Caco-2 (cell line): Measurements from ENCODE around the gene PIK3R2. TPM values are rescaled to one million over a fixed set of nuclear protein-coding genes. Genes with fewer than 3 reads are reported as not detected.

ENCODE experiments used
- BruUV-seq: library from RNA; stranded (reverse); fragments of 400-500 nt; replicated peaks from 2 replicates; lab custom pipeline; 2021; lab: Mats Ljungman, UMichigan
- CTCF ChIA-PET: fragments of 300-600 bp; sonication (Branson Sonifier 250); formaldehyde crosslinking; loops from one replicate; lab custom pipeline; 2022; ENCODE audit warnings: antibody characterized with exemption; lab: Charles Lee
- POLR2A ChIA-PET: fragments of 300-600 bp; sonication (Branson Sonifier 250); formaldehyde crosslinking; loops from one replicate; lab custom pipeline; 2022; ENCODE audit warnings: antibody characterized with exemption; lab: Charles Lee
- DNase-seq, 2 experiments: peaks; one replicate each; pipeline versions ENCODE4 v3.0.0 to v3.0.0-alpha.2; 2020 to 2022
- H3K27me3 ChIP-seq: replicated peaks from 2 replicates; pipeline ENCODE4 v1.6.0; 2011; ENCODE audit warnings: low read length; ENCODE audit not compliant: control insufficient read depth, insufficient read depth
- H3K36me3 ChIP-seq: 2 replicates; pipeline ENCODE4 v1.5.1; 2011; ENCODE audit warnings: low read length; ENCODE audit not compliant: control insufficient read depth, insufficient read depth
- H3K4me1 ChIP-seq: fragments of 250-450 bp; sonication (Bioruptor Pico); 2 replicates; pipeline ENCODE4 v1.5.1; 2020; ENCODE audit warnings: mild to moderate bottlenecking
- H3K4me3 ChIP-seq: 2 replicates; pipeline ENCODE4 v1.5.1; 2011; ENCODE audit warnings: low read depth, mild to moderate bottlenecking, control low read depth, low read length
- H3K9me3 ChIP-seq: fragments of 250-450 bp; sonication (Bioruptor Pico); 2 replicates; pipeline ENCODE4 v1.5.1; 2020; ENCODE audit warnings: mild to moderate bottlenecking, moderate library complexity
- H3K27ac Mint-ChIP-seq: one replicate; pipeline ENCODE4 v1.8.0; 2022; ENCODE audit warnings: mixed read lengths; ENCODE audit not compliant: unreplicated experiment
- H3K27me3 Mint-ChIP-seq: one replicate; pipeline ENCODE4 v1.8.0; 2022; ENCODE audit warnings: mixed read lengths; ENCODE audit not compliant: insufficient read depth, unreplicated experiment
- H3K36me3 Mint-ChIP-seq: one replicate; pipeline ENCODE4 v1.8.0; 2022; ENCODE audit warnings: mild to moderate bottlenecking, mixed read lengths; ENCODE audit not compliant: insufficient read depth, unreplicated experiment
- H3K4me1 Mint-ChIP-seq: one replicate; pipeline ENCODE4 v1.8.0; 2022; ENCODE audit warnings: low read depth, mixed read lengths; ENCODE audit not compliant: unreplicated experiment
- H3K4me3 Mint-ChIP-seq: one replicate; pipeline ENCODE4 v1.8.0; 2022; ENCODE audit warnings: mild to moderate bottlenecking, moderate library complexity, mixed read lengths; ENCODE audit not compliant: unreplicated experiment
- H3K9me3 Mint-ChIP-seq: one replicate; pipeline ENCODE4 v1.8.0; 2022; ENCODE audit warnings: mixed read lengths; ENCODE audit not compliant: unreplicated experiment
- CTCF ChIP-seq, 2 experiments: fragments of 200-600 bp in 1 of 2; IDR thresholded peaks; 1 replicate in 1 of 2; 2 replicates in 1 of 2; pipeline versions ENCODE4 v1.5.1 to v1.8.0; 2011 to 2022; ENCODE audit warnings: antibody characterized with exemption in 1 of 2, control low read depth in 1 of 2, inconsistent platforms in 1 of 2, low read depth in 1 of 2, low read length in 1 of 2, mild to moderate bottlenecking in 1 of 2, moderate library complexity in 1 of 2; ENCODE audit not compliant: insufficient read depth in 1 of 2, severe bottlenecking in 1 of 2, unreplicated experiment in 1 of 2
- intact Hi-C: fragments of 100-400 bp; cut with micrococcal nuclease; formaldehyde crosslinking; loops from one replicate; pipeline ENCODE4 v1.10.0; 2022; ENCODE audit not compliant: unreplicated experiment
- total RNA-seq: library from RNA; stranded (reverse); gene quantifications from 2 replicates; pipeline ENCODE4 v1.2.3, GENCODE V29; 2022

Gene PIK3R2
- total RNA-seq, 1 experiment from 2014 or later = 34.3 TPM

- Mint-ChIP-seq H3K36me3 (peaks cover 2% of the 10 kb centered on the region), H3K4me1 (peaks cover 2% of the 10 kb centered on the region), H3K27ac (no peak overlapping the region), H3K9me3 (no peaks in the 10 kb centered on the region), H3K4me3 (no peak overlapping the region), H3K27me3 (no peaks in the 10 kb centered on the region)
- no TSS peak for BruUV-seq
- POLR2A ChIA-PET = no interaction called here
- no peak for DNase-seq
- H3K4me3 ChIP-seq = no peak overlapping the region
- CTCF ChIA-PET = no interaction called here
- H3K9me3 ChIP-seq = no peaks in the 10 kb centered on the region
- H3K27me3 ChIP-seq = no peaks in the 10 kb centered on the region
- no peak for TF ChIP-seq CTCF (IDR thresholded peaks at IDR 0.05; ENCODE audit: insufficient read depth in 1 of 2, low read depth in 1 of 2, low read length in 1 of 2, severe bottlenecking in 1 of 2, unreplicated experiment in 1 of 2)
- no peaks in the 10 kb centered on the region; the same call in 1 of the 2 replicates for H3K36me3 ChIP-seq
- H3K4me1 ChIP-seq = no peaks in the 10 kb centered on the region
- intact Hi-C loops = no loop called here
Measured at GRCh38 chr19:18122424-18122823, 30.5 kb upstream of the PIK3R2 start.

GRCh38 chr19:18122860-18123795 lies 29.8 kb upstream of the PIK3R2 start:
- Histone ChIP-seq H3K4me3 (no peak overlapping the region), H3K9me3 (no peaks in the 10 kb centered on the region), H3K27me3 (no peaks in the 10 kb centered on the region), H3K4me1 (no peaks in the 10 kb centered on the region), H3K36me3 (no peaks in the 10 kb centered on the region; the same call in 1 of the 2 replicates)
- no peak for DNase-seq
- H3K27me3 Mint-ChIP-seq = no peaks in the 10 kb centered on the region
- TF ChIP-seq CTCF (IDR thresholded peaks at IDR 0.05; ENCODE audit: insufficient read depth in 1 of 2, low read depth in 1 of 2, low read length in 1 of 2, severe bottlenecking in 1 of 2, unreplicated experiment in 1 of 2) = no peak
- H3K9me3 Mint-ChIP-seq = no peaks in the 10 kb centered on the region
- no TSS peak for BruUV-seq
- no peaks in the 10 kb centered on the region for H3K4me1 Mint-ChIP-seq
- no peak overlapping the region for H3K27ac Mint-ChIP-seq
- H3K4me3 Mint-ChIP-seq = no peak overlapping the region
- intact Hi-C loops = no loop called here
- H3K36me3 Mint-ChIP-seq = peaks cover 4% of the 10 kb centered on the region
- ChIA-PET CTCF (no interaction called here), POLR2A (no interaction called here)

GRCh38 chr19:18123819-18124218 lies 29.1 kb upstream of the PIK3R2 start:
- Mint-ChIP-seq H3K27ac (no peak overlapping the region), H3K27me3 (no peaks in the 10 kb centered on the region), H3K9me3 (no peaks in the 10 kb centered on the region), H3K4me1 (no peaks in the 10 kb centered on the region), H3K4me3 (no peak overlapping the region), H3K36me3 (peaks cover 9% of the 10 kb centered on the region)
- Histone ChIP-seq H3K36me3 (no peaks in the 10 kb centered on the region; the same call in 1 of the 2 replicates), H3K27me3 (no peaks in the 10 kb centered on the region), H3K9me3 (no peaks in the 10 kb centered on the region), H3K4me1 (no peaks in the 10 kb centered on the region), H3K4me3 (no peak overlapping the region)
- no peak for DNase-seq
- no peak for TF ChIP-seq CTCF (IDR thresholded peaks at IDR 0.05; ENCODE audit: insufficient read depth in 1 of 2, low read depth in 1 of 2, low read length in 1 of 2, severe bottlenecking in 1 of 2, unreplicated experiment in 1 of 2)
- CTCF ChIA-PET = no interaction called here
- POLR2A ChIA-PET = no interaction called here
- intact Hi-C loops = no loop called here
- no TSS peak for BruUV-seq
